Caco-2 (cell line): Measurements from ENCODE around the gene PLAA. TPM values are rescaled to one million over a fixed set of nuclear protein-coding genes. Genes with fewer than 3 reads are reported as not detected.
"Not testable (repeated sequence)": the region's sequence is repeated elsewhere in the genome, so short reads cannot be mapped to it uniquely, and the experiment has no call there.

Experiments used
- BruUV-seq: library from RNA; stranded (reverse); fragments of 400-500 nt; replicated peaks from 2 replicates; lab custom pipeline; 2021; lab: Mats Ljungman, UMichigan
- CTCF ChIA-PET: fragments of 300-600 bp; sonication (Branson Sonifier 250); formaldehyde crosslinking; loops from one replicate; lab custom pipeline; 2022; ENCODE audit warnings: antibody characterized with exemption; lab: Charles Lee
- POLR2A ChIA-PET: fragments of 300-600 bp; sonication (Branson Sonifier 250); formaldehyde crosslinking; loops from one replicate; lab custom pipeline; 2022; ENCODE audit warnings: antibody characterized with exemption; lab: Charles Lee
- DNase-seq, 2 experiments: peaks; one replicate each; pipeline versions ENCODE4 v3.0.0 to v3.0.0-alpha.2; 2020 to 2022
- H3K27me3 ChIP-seq: replicated peaks from 2 replicates; pipeline ENCODE4 v1.6.0; 2011; ENCODE audit warnings: low read length; ENCODE audit not compliant: control insufficient read depth, insufficient read depth
- H3K36me3 ChIP-seq: 2 replicates; pipeline ENCODE4 v1.5.1; 2011; ENCODE audit warnings: low read length; ENCODE audit not compliant: control insufficient read depth, insufficient read depth
- H3K4me1 ChIP-seq: fragments of 250-450 bp; sonication (Bioruptor Pico); 2 replicates; pipeline ENCODE4 v1.5.1; 2020; ENCODE audit warnings: mild to moderate bottlenecking
- H3K4me3 ChIP-seq: 2 replicates; pipeline ENCODE4 v1.5.1; 2011; ENCODE audit warnings: low read depth, mild to moderate bottlenecking, control low read depth, low read length
- H3K9me3 ChIP-seq: fragments of 250-450 bp; sonication (Bioruptor Pico); 2 replicates; pipeline ENCODE4 v1.5.1; 2020; ENCODE audit warnings: mild to moderate bottlenecking, moderate library complexity
- H3K27ac Mint-ChIP-seq: one replicate; pipeline ENCODE4 v1.8.0; 2022; ENCODE audit warnings: mixed read lengths; ENCODE audit not compliant: unreplicated experiment
- H3K27me3 Mint-ChIP-seq: one replicate; pipeline ENCODE4 v1.8.0; 2022; ENCODE audit warnings: mixed read lengths; ENCODE audit not compliant: insufficient read depth, unreplicated experiment
- H3K36me3 Mint-ChIP-seq: one replicate; pipeline ENCODE4 v1.8.0; 2022; ENCODE audit warnings: mild to moderate bottlenecking, mixed read lengths; ENCODE audit not compliant: insufficient read depth, unreplicated experiment
- H3K4me1 Mint-ChIP-seq: one replicate; pipeline ENCODE4 v1.8.0; 2022; ENCODE audit warnings: low read depth, mixed read lengths; ENCODE audit not compliant: unreplicated experiment
- H3K4me3 Mint-ChIP-seq: one replicate; pipeline ENCODE4 v1.8.0; 2022; ENCODE audit warnings: mild to moderate bottlenecking, moderate library complexity, mixed read lengths; ENCODE audit not compliant: unreplicated experiment
- H3K9me3 Mint-ChIP-seq: one replicate; pipeline ENCODE4 v1.8.0; 2022; ENCODE audit warnings: mixed read lengths; ENCODE audit not compliant: unreplicated experiment
- intact Hi-C: fragments of 100-400 bp; cut with micrococcal nuclease; formaldehyde crosslinking; loops from one replicate; pipeline ENCODE4 v1.10.0; 2022; ENCODE audit not compliant: unreplicated experiment
- total RNA-seq: library from RNA; stranded (reverse); gene quantifications from 2 replicates; pipeline ENCODE4 v1.2.3, GENCODE V29; 2022
- TF ChIP-seq, protein P1 (sequence below), 2 experiments: fragments of 200-600 bp in 1 of 2; IDR thresholded peaks; 1 replicate in 1 of 2; 2 replicates in 1 of 2; pipeline versions ENCODE4 v1.5.1 to v1.8.0; 2011 to 2022; ENCODE audit warnings: antibody characterized with exemption in 1 of 2, control low read depth in 1 of 2, inconsistent platforms in 1 of 2, low read depth in 1 of 2, low read length in 1 of 2, mild to moderate bottlenecking in 1 of 2, moderate library complexity in 1 of 2; ENCODE audit not compliant: insufficient read depth in 1 of 2, severe bottlenecking in 1 of 2, unreplicated experiment in 1 of 2

The PLAA gene
- total RNA-seq, 1 experiment from 2014 or later, result 12.9 TPM

DNA sequence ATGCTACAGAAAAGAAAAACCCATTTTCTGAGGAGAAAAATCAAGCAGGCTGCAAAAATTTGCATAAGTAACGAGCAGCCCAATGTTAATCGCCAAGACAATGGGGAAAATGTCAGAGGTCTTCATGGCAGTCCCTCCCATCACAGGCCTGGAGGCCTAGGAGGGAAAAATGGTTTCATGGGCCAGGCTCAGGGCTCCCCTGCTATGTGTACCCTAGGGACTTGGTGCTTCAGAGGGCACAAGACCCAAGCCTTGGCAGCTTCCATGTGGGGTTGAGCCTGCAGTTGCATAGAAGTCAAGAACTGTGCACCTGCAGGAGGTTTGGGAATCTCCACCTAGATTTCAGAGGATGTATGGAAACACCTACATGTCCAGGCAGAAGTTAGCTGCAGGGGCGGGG, 64.9 kb downstream of the PLAA start:
- Mint-ChIP-seq H3K27me3 (no peaks in the 10 kb centered on the region), H3K9me3 (no peaks in the 10 kb centered on the region), H3K4me3 (no peak overlapping the region), H3K4me1 (no peaks in the 10 kb centered on the region), H3K27ac (no peak overlapping the region), H3K36me3 (peaks cover 10% of the 10 kb centered on the region)
- BruUV-seq, result no TSS peak
- Histone ChIP-seq H3K4me3 (no peak overlapping the region), H3K4me1 (no peaks in the 10 kb centered on the region), H3K9me3 (no peaks in the 10 kb centered on the region), H3K27me3 (no peaks in the 10 kb centered on the region), H3K36me3 (no peaks in the 10 kb centered on the region)
- TF ChIP-seq, protein P1, sequence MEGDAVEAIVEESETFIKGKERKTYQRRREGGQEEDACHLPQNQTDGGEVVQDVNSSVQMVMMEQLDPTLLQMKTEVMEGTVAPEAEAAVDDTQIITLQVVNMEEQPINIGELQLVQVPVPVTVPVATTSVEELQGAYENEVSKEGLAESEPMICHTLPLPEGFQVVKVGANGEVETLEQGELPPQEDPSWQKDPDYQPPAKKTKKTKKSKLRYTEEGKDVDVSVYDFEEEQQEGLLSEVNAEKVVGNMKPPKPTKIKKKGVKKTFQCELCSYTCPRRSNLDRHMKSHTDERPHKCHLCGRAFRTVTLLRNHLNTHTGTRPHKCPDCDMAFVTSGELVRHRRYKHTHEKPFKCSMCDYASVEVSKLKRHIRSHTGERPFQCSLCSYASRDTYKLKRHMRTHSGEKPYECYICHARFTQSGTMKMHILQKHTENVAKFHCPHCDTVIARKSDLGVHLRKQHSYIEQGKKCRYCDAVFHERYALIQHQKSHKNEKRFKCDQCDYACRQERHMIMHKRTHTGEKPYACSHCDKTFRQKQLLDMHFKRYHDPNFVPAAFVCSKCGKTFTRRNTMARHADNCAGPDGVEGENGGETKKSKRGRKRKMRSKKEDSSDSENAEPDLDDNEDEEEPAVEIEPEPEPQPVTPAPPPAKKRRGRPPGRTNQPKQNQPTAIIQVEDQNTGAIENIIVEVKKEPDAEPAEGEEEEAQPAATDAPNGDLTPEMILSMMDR (IDR thresholded peaks at IDR 0.05; ENCODE audit: insufficient read depth in 1 of 2, low read depth in 1 of 2, low read length in 1 of 2, severe bottlenecking in 1 of 2, unreplicated experiment in 1 of 2), result no peak
- no peak for DNase-seq
- intact Hi-C loops, result no loop called here
- CTCF ChIA-PET, result no interaction called here
- POLR2A ChIA-PET, result no interaction called here

DNA sequence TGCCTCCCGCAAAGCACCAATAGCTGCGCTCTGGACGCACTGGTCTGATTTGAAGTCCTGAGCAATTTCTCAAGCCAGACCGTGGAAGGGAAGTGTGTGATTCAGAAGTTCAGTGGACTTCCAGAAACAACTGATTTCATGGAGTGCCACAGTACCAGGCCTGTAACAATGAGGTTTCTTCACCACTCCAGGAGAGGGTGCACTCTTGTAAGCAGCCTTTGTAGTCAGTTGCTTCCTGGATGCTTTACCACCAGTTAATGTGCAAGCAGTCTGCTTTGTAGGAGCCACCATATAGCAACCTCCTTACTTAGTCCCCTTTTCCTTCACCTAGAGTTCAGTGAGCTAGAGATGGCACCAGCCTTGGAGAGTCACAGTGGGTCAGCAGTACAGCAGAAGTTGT, 66.8 kb downstream of the PLAA start:
- Mint-ChIP-seq H3K27ac (no peak overlapping the region), H3K9me3 (no peaks in the 10 kb centered on the region), H3K4me3 (no peak overlapping the region), H3K4me1 (no peaks in the 10 kb centered on the region), H3K36me3 (peaks cover 10% of the 10 kb centered on the region), H3K27me3 (no peaks in the 10 kb centered on the region)
- Histone ChIP-seq H3K4me3 (no peak overlapping the region), H3K9me3 (no peaks in the 10 kb centered on the region), H3K4me1 (no peaks in the 10 kb centered on the region), H3K27me3 (no peaks in the 10 kb centered on the region), H3K36me3 (no peaks in the 10 kb centered on the region)
- no peak for DNase-seq
- ChIA-PET CTCF (no interaction called here), POLR2A (no interaction called here)
- BruUV-seq, result no TSS peak
- TF ChIP-seq, protein P1 (IDR thresholded peaks at IDR 0.05; ENCODE audit: insufficient read depth in 1 of 2, low read depth in 1 of 2, low read length in 1 of 2, severe bottlenecking in 1 of 2, unreplicated experiment in 1 of 2), result no peak
- intact Hi-C loops, result no loop called here

DNA sequence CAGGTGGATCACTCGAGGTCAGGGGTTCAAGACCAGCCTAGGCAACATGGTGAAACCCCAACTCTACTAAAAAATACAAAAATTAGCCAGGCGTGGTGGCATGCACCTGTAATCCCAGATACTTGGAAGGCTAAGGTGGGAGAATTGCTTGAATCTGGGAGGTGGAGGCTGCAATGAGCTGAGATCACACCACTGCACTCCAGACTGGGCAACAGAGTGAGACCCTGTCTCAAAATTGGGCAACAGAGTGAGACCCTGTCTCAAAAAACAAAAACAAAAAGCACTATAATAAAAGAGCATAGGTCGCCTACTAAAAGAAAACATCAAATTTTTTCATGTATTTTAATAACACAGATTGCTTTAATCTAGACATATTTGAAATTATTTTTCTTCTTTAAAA, 71.9 kb downstream of the PLAA start:
- H3K9me3 ChIP-seq, DNase-seq, intact Hi-C loops, H3K27me3 Mint-ChIP-seq, H3K4me1 Mint-ChIP-seq, H3K9me3 Mint-ChIP-seq, H3K27me3 ChIP-seq, BruUV-seq, CTCF ChIA-PET, H3K27ac Mint-ChIP-seq, H3K4me1 ChIP-seq, H3K4me3 Mint-ChIP-seq, H3K36me3 Mint-ChIP-seq, POLR2A ChIA-PET, H3K4me3 ChIP-seq, H3K36me3 ChIP-seq: not testable (repeated sequence)

DNA sequence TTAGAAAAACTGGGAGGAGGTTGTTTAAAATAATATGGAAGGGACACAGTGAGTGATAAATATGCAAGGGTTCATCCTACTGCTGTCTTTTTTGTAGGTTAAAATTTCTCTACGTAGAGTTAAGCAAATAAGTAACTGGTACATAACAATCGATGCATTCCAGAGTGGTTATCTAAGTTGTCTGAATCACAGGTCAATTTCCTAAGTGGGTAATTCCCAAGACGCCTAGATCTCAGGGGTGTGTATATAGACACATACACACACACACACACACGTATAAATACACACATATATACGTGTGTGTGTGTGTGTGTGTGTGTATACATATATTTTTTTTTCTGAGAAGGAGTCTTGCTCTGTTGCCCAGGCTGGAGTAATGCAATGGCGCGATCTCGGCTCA, 76.8 kb downstream of the PLAA start:
- Histone ChIP-seq H3K4me1 (no peaks in the 10 kb centered on the region), H3K9me3 (no peaks in the 10 kb centered on the region), H3K27me3 (no peaks in the 10 kb centered on the region), H3K36me3 (no peaks in the 10 kb centered on the region), H3K4me3 (no peak overlapping the region)
- no peaks in the 10 kb centered on the region for H3K36me3 Mint-ChIP-seq
- DNase-seq, result no peak
- TF ChIP-seq, protein P1 (IDR thresholded peaks at IDR 0.05; ENCODE audit: insufficient read depth in 1 of 2, low read depth in 1 of 2, low read length in 1 of 2, severe bottlenecking in 1 of 2, unreplicated experiment in 1 of 2), result no peak
- H3K9me3 Mint-ChIP-seq, result no peaks in the 10 kb centered on the region
- H3K27me3 Mint-ChIP-seq, result no peaks in the 10 kb centered on the region
- ChIA-PET POLR2A (no interaction called here), CTCF (no interaction called here)
- intact Hi-C loops, result no loop called here
- no peaks in the 10 kb centered on the region for H3K4me1 Mint-ChIP-seq
- H3K27ac Mint-ChIP-seq, result no peak overlapping the region
- no TSS peak for BruUV-seq
- H3K4me3 Mint-ChIP-seq, result no peak overlapping the region
